Common myeloid progenitor, CD34-positive (primary cell): ENCODE measurements around the gene TWSG1.

ENCODE experiments used
- CTCF ChIA-PET: fragments of 350-600 bp; sonication (Branson Sonifier 250); formaldehyde crosslinking; loops from one replicate; lab custom pipeline; 2021; ENCODE audit warnings: antibody characterized with exemption; lab: Charles Lee
- POLR2A ChIA-PET: fragments of 350-600 bp; sonication (Branson Sonifier 250); formaldehyde crosslinking; loops from one replicate; lab custom pipeline; 2021; ENCODE audit warnings: antibody characterized with exemption; lab: Charles Lee
- DNase-seq, 3 donors: peaks; one replicate each; pipeline versions ENCODE4 v3.0.0 to v3.0.0-alpha.2; 2013
- H3K27ac ChIP-seq, 2 experiments: 1 replicate in 1 of 2; 2 replicates in 1 of 2; pipeline ENCODE4 v1.7.0; 2013; ENCODE audit warnings: inconsistent platforms in 2 of 2, low read length in 2 of 2, mild to moderate bottlenecking in 2 of 2, low read depth in 1 of 2, moderate library complexity in 1 of 2; ENCODE audit not compliant: severe bottlenecking in 2 of 2, insufficient read depth in 1 of 2, poor library complexity in 1 of 2
- H3K27me3 ChIP-seq, 5 experiments: replicated peaks in 2 of 5; 1 replicate in 3 of 5; 2 replicates in 2 of 5; pipeline versions ENCODE4 v1.6.1 to v1.7.0; 2013; ENCODE audit warnings: low read length in 4 of 5, mild to moderate bottlenecking in 2 of 5, moderate library complexity in 2 of 5, inconsistent platforms in 1 of 5; ENCODE audit not compliant: insufficient read depth in 5 of 5, control insufficient read depth in 4 of 5
- H3K36me3 ChIP-seq, 4 experiments: 1 replicate in 2 of 4; 2 replicates in 2 of 4; pipeline versions ENCODE4 v1.6.1 to v1.7.0; 2013; ENCODE audit warnings: low read length in 3 of 4, control low read depth in 1 of 4, mild to moderate bottlenecking in 1 of 4; ENCODE audit not compliant: control insufficient read depth in 4 of 4, insufficient read depth in 4 of 4
- H3K4me1 ChIP-seq, 4 experiments: 1 replicate in 3 of 4; 2 replicates in 1 of 4; pipeline versions ENCODE4 v1.6.1 to v1.7.1; 2013; ENCODE audit warnings: low read length in 3 of 4, mild to moderate bottlenecking in 3 of 4, control low read depth in 1 of 4, inconsistent platforms in 1 of 4, moderate library complexity in 1 of 4; ENCODE audit not compliant: control insufficient read depth in 4 of 4, insufficient read depth in 4 of 4; ENCODE audit errors: control extremely low read depth in 1 of 4
- H3K4me3 ChIP-seq, 7 experiments: 1 replicate in 4 of 7; 2 replicates in 3 of 7; pipeline versions ENCODE4 v1.5.1 to v1.7.0; 2013; ENCODE audit warnings: mild to moderate bottlenecking in 7 of 7, low read length in 6 of 7, moderate library complexity in 6 of 7, inconsistent platforms in 2 of 7, low read depth in 2 of 7, control low read depth in 1 of 7; ENCODE audit not compliant: insufficient read depth in 4 of 7, control insufficient read depth in 1 of 7; ENCODE audit errors: extremely low read depth in 1 of 7
- H3K9me3 ChIP-seq, 5 experiments: 1 replicate in 4 of 5; 2 replicates in 1 of 5; pipeline versions ENCODE4 v1.6.1 to v1.7.1; 2013; ENCODE audit warnings: low read length in 4 of 5, mild to moderate bottlenecking in 2 of 5, inconsistent platforms in 1 of 5, low read depth in 1 of 5, moderate library complexity in 1 of 5; ENCODE audit not compliant: control insufficient read depth in 4 of 5, insufficient read depth in 2 of 5; ENCODE audit errors: control extremely low read depth in 1 of 5
- WGBS: methylation state at CpG from one replicate; pipeline ENCODE4 v1.1.5; 2013; ENCODE audit not compliant: insufficient coverage; 5-methylcytosine and 5-hydroxymethylcytosine counted together

The TWSG1 gene

DNA sequence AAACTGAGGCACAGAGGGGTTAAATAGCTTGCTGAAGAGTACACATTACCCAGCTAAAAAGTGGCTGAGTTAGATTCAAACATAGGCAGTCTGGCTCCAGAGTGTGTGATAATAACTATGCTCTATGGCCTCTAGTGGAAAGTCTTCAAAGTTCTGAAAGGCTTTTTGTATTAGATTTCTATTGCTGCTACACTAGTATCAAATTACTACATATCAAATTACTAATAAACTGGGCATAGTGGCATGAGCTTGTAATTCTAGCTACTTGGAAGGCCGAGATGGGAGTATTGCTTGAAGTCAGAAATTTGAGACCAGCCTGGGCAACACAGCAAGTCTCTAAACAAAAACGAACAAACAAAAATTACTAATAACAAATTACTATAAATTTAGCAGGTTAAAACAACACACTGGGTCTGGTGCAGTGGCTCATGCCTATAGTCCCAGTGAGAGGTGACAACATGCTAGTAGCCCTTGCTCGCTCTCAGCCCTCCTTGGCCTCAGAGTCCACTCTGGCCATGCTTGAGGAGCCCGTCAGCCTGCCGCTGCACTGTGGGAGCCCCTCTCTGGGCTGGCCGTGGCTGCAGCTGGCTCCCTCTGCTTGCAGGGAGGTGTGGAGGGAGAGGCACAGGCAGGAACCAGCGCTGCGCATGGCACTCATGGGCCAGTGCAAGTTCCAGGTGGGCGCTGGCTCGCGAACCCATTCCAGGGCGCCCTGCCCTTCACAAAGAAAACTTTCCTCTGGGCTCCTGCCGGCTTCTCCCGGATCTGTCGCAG is 38.2 kb upstream of the TWSG1 start:
- H3K27me3 ChIP-seq, result no peaks in the 10 kb centered on the region
- POLR2A ChIA-PET, result no interaction called here
- no peak overlapping the region for H3K4me3 ChIP-seq
- H3K27ac ChIP-seq, result no peak overlapping the region
- H3K36me3 ChIP-seq, result no peaks in the 10 kb centered on the region
- peaks cover 0 to 31% (median 15%) of the 10 kb centered on the region in 5 experiments for H3K9me3 ChIP-seq
- WGBS, result 94% methylated on average over 13 of the region's 15 CpGs
- CTCF ChIA-PET, result interaction anchor here (0.9 to 1.0 kb wide), 2 partner anchors 20 to 24 kb away, joined by 3 read pairs; no protein-coding TSS in a partner anchor
- no peak for DNase-seq
- H3K4me1 ChIP-seq, result no peaks in the 10 kb centered on the region

DNA sequence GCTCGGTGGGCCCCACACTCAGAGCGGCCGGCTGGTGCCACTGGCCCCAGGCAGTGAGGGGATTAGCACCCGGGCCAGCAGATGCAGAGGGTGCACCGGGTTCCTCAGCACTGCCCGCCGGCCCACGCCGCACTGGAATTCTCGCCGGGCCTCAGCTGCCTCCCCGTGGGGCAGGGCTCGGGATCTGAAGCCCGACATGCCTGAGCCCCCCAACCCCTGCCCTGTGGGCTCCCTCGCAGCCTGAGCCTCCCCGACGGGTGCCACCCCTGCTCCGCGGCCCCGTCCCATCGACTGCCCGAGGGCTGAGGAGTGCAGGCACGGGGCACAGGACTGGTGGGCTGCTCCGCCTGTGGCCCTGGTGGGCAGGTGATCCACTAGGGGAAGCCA is 37.6 kb upstream of the TWSG1 start:
- no peaks in the 10 kb centered on the region for H3K27me3 ChIP-seq
- no peak overlapping the region for H3K4me3 ChIP-seq
- no peaks in the 10 kb centered on the region for H3K4me1 ChIP-seq
- no peak for DNase-seq
- peaks cover under 1 to 32% (median 15%) of the 10 kb centered on the region in 5 experiments for H3K9me3 ChIP-seq
- ChIA-PET CTCF (no interaction called here), POLR2A (no interaction called here)
- over 99% methylated on average over 24 of the region's 24 CpGs for WGBS
- H3K27ac ChIP-seq, result no peak overlapping the region
- H3K36me3 ChIP-seq, result no peaks in the 10 kb centered on the region

DNA sequence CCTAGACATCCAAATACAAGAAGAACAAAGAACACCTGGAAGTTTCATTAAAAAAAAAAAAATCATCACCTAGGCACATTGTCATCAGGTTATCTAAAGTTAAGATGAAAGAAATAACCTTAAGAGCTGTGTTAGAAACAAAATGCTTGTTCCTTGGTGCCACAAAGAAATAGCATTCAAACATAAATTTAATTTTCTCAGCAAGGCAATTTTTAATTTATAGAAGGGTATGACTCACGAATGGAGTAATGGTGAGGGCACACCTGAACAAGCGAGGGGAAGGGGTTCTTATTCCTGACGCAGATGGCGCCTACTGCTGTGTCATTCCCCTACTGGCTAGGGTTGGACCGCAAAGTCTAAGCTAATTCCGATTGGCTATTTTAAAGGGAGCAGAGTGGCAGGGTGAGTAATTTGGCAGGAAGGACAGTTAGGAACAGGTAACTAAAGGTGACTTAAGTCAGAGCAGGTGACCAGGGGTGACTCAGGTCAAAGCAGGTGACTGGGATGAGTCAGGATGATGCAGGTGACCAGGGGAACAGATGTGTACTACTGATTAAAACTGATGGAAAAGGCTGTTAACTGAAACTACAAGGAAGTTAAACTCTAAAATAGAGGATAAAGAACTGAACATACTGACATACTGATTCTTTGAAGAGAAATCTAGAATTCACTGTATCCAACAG is 30.0 kb upstream of the TWSG1 start:
- Histone ChIP-seq H3K27ac (no peak overlapping the region), H3K27me3 (no peaks in the 10 kb centered on the region), H3K36me3 (no peaks in the 10 kb centered on the region), H3K4me1 (no peaks in the 10 kb centered on the region), H3K4me3 (no peak overlapping the region), H3K9me3 (peaks cover 1 to 18% (median 5%) of the 10 kb centered on the region in 5 experiments)
- no peak for DNase-seq
- CTCF ChIA-PET, result no interaction called here
- 100% methylated on average over 6 of the region's 6 CpGs for WGBS
- POLR2A ChIA-PET, result interaction anchor here (0.6 kb wide), 1 partner anchor 200 kb away, joined by 3 read pairs; no protein-coding TSS in a partner anchor

DNA sequence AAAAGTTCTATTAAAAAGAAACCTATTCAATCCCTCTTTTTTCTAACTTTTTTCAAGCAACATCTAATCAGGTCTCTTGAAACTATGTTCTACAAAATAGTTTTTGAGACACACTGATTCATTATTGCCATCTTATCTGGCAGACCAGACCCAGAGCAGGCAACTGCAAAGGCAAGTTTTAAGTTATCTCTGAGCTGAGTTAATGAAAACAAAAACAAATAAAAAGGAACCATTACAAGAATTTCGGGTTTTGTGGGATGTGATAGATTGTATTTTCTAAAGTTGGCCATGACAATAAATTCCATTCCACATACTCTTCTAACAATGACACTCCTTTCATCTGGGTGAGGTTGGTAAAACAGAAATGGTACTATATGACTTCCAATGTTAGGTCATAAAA is 15.2 kb upstream of the TWSG1 start:
- peak in 1 of 3 donors; percentile 9 for DNase-seq
- CTCF ChIA-PET, result no interaction called here
- POLR2A ChIA-PET, result no interaction called here
- Histone ChIP-seq H3K9me3 (peaks cover 0 to 5% (median 2%) of the 10 kb centered on the region in 5 experiments), H3K36me3 (no peaks in the 10 kb centered on the region), H3K27ac (no peak overlapping the region), H3K4me1 (peaks cover 0 to 13% (median 6%) of the 10 kb centered on the region in 4 experiments), H3K4me3 (no peak overlapping the region), H3K27me3 (no peaks in the 10 kb centered on the region)
- no CpG with 5 or more reads among the region's 1 CpG for WGBS

DNA sequence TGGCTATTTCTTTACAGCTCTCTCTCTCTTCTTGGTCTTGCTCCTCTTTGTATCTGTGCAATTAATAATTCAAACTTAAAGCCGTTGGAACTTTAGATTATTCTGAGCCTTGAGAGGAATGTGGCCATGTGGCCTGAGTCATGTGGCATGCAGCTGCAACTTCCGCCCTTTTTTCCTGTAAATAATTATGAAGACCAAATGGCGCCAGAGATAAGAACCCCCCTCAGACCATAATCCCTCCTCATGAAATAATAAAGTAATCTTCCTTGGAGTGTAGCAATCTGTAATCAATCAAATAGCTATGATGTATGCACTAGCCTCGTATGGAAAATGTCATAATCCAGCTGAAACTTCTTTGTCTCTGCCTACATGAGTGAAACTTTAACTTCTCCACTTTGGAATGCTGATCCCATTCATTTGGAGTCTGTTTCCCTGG is 13.5 kb upstream of the TWSG1 start:
- 39% methylated on average over 2 of the region's 4 CpGs for WGBS
- Histone ChIP-seq H3K4me3 (no peak overlapping the region), H3K4me1 (peaks cover 0 to 13% (median 6%) of the 10 kb centered on the region in 4 experiments), H3K27me3 (no peaks in the 10 kb centered on the region), H3K27ac (no peak overlapping the region), H3K9me3 (peaks cover 0 to 5% (median 2%) of the 10 kb centered on the region in 5 experiments), H3K36me3 (no peaks in the 10 kb centered on the region)
- peak; percentile 45 to 91 (median 70) for DNase-seq
- POLR2A ChIA-PET, result interaction anchor here (0.6 to 1.0 kb wide), 3 partner anchors 13 to 227 kb away, joined by 4 to 6 read pairs (median 6); partner anchors contain the start of gene TWSG1
- CTCF ChIA-PET, result interaction anchor here (0.6 to 1.8 kb wide), 8 partner anchors 25 to 181 kb away, joined by 3 to 4 read pairs (median 3); no protein-coding TSS in a partner anchor

DNA sequence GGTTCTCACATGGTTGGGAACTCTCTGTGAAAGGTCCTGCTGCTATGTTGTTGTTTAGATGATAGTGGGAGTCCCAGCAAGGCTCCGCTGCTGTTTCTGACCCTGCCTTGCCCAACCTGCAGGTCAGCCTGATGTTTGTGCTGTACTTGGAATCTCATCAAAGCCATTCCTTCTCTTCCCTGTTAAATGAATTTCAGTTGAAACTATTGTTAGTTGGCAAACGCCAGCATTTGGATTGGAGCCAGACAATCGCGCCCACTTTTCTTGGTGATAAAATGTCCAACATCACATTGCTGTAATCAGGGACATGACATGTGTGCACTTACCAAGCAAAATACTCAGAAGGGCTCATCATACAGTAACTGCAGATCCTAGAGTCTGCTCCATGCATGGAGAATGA is 12.8 kb upstream of the TWSG1 start:
- H3K27me3 ChIP-seq, result no peaks in the 10 kb centered on the region
- POLR2A ChIA-PET, result interaction anchor here (1.0 kb wide), 1 partner anchor 12 kb away, joined by 6 read pairs; the partner anchor contains the start of gene TWSG1
- H3K4me3 ChIP-seq, result peak overlapping the region in 1 of 7 experiments; percentile 22
- H3K4me1 ChIP-seq, result peaks cover 0 to 13% (median 6%) of the 10 kb centered on the region in 4 experiments
- H3K27ac ChIP-seq, result no peak overlapping the region
- peaks cover 0 to 5% (median 2%) of the 10 kb centered on the region in 5 experiments for H3K9me3 ChIP-seq
- 100% methylated on average over 2 of the region's 4 CpGs for WGBS
- CTCF ChIA-PET, result interaction anchor here (0.6 to 1.8 kb wide), 5 partner anchors 13 to 182 kb away, joined by 3 to 4 read pairs (median 4); partner anchors contain the start of gene TWSG1
- DNase-seq, result peak in 1 of 3 donors; percentile 18
- H3K36me3 ChIP-seq, result no peaks in the 10 kb centered on the region
